Suprapubic skin (tissue), 4 donors: Measurements from ENCODE around the gene PFKP.

Experiments
- CTCF ChIP-seq, 2 donors: fragments of 200-600 bp in 1 of 2; fragments of 450-650 bp in 1 of 2; sonication (generic) in 1 of 2; IDR thresholded peaks; one replicate each; pipeline ENCODE4 v1.5.1; 2016 to 2019; ENCODE audit warnings: antibody characterized with exemption in 2 of 2, mild to moderate bottlenecking in 1 of 2, moderate library complexity in 1 of 2
- EP300 ChIP-seq: sonication (generic); formaldehyde crosslinking; IDR thresholded peaks from one replicate; pipeline ENCODE4 v1.6.1; 2017; ENCODE audit warnings: antibody characterized with exemption
- POLR2A ChIP-seq, 2 donors: fragments of 450-650 bp; IDR thresholded peaks; one replicate each; pipeline ENCODE4 v1.6.1; 2017; ENCODE audit warnings: antibody characterized with exemption in 2 of 2, mild to moderate bottlenecking in 2 of 2, moderate library complexity in 2 of 2
- POLR2AphosphoS5 ChIP-seq, 3 donors: sonication (generic); formaldehyde crosslinking; IDR thresholded peaks; one replicate each; pipeline ENCODE4 v1.6.1; 2017; ENCODE audit warnings: antibody characterized with exemption in 3 of 3

DNA sequence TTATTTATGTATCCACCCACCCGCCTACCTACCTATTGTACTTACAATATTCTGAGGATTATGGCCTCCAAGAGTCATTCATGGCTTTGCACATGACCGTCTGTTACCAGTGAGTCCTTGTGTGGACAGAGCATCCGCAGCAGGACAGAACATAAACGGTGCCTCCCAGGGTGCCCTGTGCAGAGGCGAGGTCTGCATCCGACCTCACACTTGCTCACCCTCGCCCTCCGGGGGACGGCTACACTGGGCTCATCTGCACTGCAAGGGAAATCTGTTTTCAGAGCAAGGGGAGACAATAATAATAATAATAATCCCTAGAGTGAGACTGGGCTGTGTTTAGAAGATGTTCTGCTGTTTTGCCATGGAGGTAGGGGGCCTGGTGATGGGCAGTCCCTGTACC, 29.8 kb downstream of the PFKP start:
- TF ChIP-seq POLR2AphosphoS5 (IDR thresholded peaks at IDR 0.05) (no peak), POLR2A (IDR thresholded peaks at IDR 0.05) (no peak), CTCF (IDR thresholded peaks at IDR 0.05) (no peak), EP300 (no peak)
